Measurements from ENCODE around the gene C1R.

- TF ChIP-seq, protein P1, sequence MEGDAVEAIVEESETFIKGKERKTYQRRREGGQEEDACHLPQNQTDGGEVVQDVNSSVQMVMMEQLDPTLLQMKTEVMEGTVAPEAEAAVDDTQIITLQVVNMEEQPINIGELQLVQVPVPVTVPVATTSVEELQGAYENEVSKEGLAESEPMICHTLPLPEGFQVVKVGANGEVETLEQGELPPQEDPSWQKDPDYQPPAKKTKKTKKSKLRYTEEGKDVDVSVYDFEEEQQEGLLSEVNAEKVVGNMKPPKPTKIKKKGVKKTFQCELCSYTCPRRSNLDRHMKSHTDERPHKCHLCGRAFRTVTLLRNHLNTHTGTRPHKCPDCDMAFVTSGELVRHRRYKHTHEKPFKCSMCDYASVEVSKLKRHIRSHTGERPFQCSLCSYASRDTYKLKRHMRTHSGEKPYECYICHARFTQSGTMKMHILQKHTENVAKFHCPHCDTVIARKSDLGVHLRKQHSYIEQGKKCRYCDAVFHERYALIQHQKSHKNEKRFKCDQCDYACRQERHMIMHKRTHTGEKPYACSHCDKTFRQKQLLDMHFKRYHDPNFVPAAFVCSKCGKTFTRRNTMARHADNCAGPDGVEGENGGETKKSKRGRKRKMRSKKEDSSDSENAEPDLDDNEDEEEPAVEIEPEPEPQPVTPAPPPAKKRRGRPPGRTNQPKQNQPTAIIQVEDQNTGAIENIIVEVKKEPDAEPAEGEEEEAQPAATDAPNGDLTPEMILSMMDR (IDR thresholded peaks at IDR 0.05) = no peak
- no peak for TF ChIP-seq TCF7L2 (IDR thresholded peaks at IDR 0.05; ENCODE audit: low read depth, low read length)
- TF ChIP-seq POLR2AphosphoS5 (IDR thresholded peaks at IDR 0.05; ENCODE audit: low read depth, low read length) = no peak
Observed at GRCh38 chr12:7059780-7060179, 32.5 kb downstream of the C1R start.

All from Panc1 (cell line).